ENCODE results near the gene MYO18B. TPM values are rescaled to one million over a fixed set of nuclear protein-coding genes. Genes with fewer than 3 reads are reported as not detected.

MYO18B gene
- total and polyA plus RNA-seq, 2 donors (not counting 3 experiments of a cell fraction or from before 2014, with no cell fraction given), result 0.01 TPM; not detected in 1

- H3K9me3 ChIP-seq (replicated peaks; ENCODE audit: control insufficient read depth, insufficient read depth, low read length), result no peaks in the 10 kb centered on the region
- ChIA-PET CTCF (no interaction called here), POLR2A (no interaction called here)
- no TSS peak for BruUV-seq (replicated peaks)
- no peak overlapping the region for H3K27ac ChIP-seq (ENCODE audit: insufficient read depth, low read depth, low read length)
- H4K20me1 ChIP-seq (replicated peaks; ENCODE audit: control insufficient read depth, extremely low read depth, insufficient read depth, low read length), result no peaks in the 10 kb centered on the region
- no peaks in the 10 kb centered on the region for H3K79me2 ChIP-seq (ENCODE audit: control insufficient read depth, insufficient read depth, low read length)
- no peaks in the 10 kb centered on the region for H3K27me3 ChIP-seq (ENCODE audit: control insufficient read depth in 2 of 2, insufficient read depth in 2 of 2, low read length in 2 of 2)
- no peaks in the 10 kb centered on the region for H3K9me1 ChIP-seq (replicated peaks; ENCODE audit: control insufficient read depth, extremely low read depth, insufficient read depth, low read length)
- no peak overlapping the region for H3K4me2 ChIP-seq (ENCODE audit: insufficient read depth, low read length)
- intact Hi-C loops (cut with micrococcal nuclease) (no loop called here), dilution Hi-C loops (cut with MboI; ENCODE audit: extremely low pct_ligation_motif_present, low sequenced_read_pairs) (no loop called here)
- no peaks in the 10 kb centered on the region for H3K36me3 ChIP-seq (ENCODE audit: control insufficient read depth in 2 of 2, extremely low read depth in 1 of 2, insufficient read depth in 2 of 2, low read length in 2 of 2)
- no peak overlapping the region for H3K9ac ChIP-seq (replicated peaks; ENCODE audit: extremely low read depth, insufficient read depth, low read length)
- DNase-seq (ENCODE audit: low read depth, low spot score) (no peak), FAIRE-seq (no peak)
- TF ChIP-seq POLR2AphosphoS5 (IDR thresholded peaks at IDR 0.05; ENCODE audit: insufficient read depth, low read depth, low read length) (no peak), GATA2 (IDR thresholded peaks at IDR 0.05; ENCODE audit: insufficient read depth, insufficient read length, low read depth, low read length) (no peak), POLR2A (IDR thresholded peaks at IDR 0.05; ENCODE audit: low read depth, low read length) (no peak), FOS (IDR thresholded peaks at IDR 0.05; ENCODE audit: borderline replicate concordance, insufficient read depth, low read length) (no peak), EZH2 (IDR thresholded peaks at IDR 0.05; ENCODE audit: borderline replicate concordance, low read depth, low read length, severe bottlenecking) (no peak)
- TF ChIP-seq, protein P1, sequence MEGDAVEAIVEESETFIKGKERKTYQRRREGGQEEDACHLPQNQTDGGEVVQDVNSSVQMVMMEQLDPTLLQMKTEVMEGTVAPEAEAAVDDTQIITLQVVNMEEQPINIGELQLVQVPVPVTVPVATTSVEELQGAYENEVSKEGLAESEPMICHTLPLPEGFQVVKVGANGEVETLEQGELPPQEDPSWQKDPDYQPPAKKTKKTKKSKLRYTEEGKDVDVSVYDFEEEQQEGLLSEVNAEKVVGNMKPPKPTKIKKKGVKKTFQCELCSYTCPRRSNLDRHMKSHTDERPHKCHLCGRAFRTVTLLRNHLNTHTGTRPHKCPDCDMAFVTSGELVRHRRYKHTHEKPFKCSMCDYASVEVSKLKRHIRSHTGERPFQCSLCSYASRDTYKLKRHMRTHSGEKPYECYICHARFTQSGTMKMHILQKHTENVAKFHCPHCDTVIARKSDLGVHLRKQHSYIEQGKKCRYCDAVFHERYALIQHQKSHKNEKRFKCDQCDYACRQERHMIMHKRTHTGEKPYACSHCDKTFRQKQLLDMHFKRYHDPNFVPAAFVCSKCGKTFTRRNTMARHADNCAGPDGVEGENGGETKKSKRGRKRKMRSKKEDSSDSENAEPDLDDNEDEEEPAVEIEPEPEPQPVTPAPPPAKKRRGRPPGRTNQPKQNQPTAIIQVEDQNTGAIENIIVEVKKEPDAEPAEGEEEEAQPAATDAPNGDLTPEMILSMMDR (IDR thresholded peaks at IDR 0.05; ENCODE audit: extremely low read depth in 1 of 2, insufficient read depth in 1 of 2, low read depth in 1 of 2, low read length in 2 of 2), result no peak
- TF ChIP-seq, protein P2, sequence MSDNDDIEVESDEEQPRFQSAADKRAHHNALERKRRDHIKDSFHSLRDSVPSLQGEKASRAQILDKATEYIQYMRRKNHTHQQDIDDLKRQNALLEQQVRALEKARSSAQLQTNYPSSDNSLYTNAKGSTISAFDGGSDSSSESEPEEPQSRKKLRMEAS (IDR thresholded peaks at IDR 0.05; ENCODE audit: insufficient read depth, insufficient read length), result no peak
- H3K4me1 ChIP-seq (ENCODE audit: control insufficient read depth, extremely low read depth, insufficient read depth, low read length), result no peaks in the 10 kb centered on the region
- H2AFZ ChIP-seq (ENCODE audit: low read depth, low read length), result no peak overlapping the region
- H3K4me3 ChIP-seq (replicated peaks in 1 of 3; ENCODE audit: insufficient read depth in 1 of 3, low read depth in 1 of 3, low read length in 3 of 3), result no peak overlapping the region
These were observed 13.9 kb upstream of the MYO18B start for GRCh38 chr22:25728071-25728470.

Measured in endothelial cell of umbilical vein (primary cell).